Liver (tissue), 9 donors: ENCODE results near the gene CAMK2B. TPM values are rescaled to one million over a fixed set of nuclear protein-coding genes. Genes with fewer than 3 reads are reported as not detected.

Experiments used
- DNase-seq: peaks from one replicate; pipeline ENCODE4 v3.0.0-alpha.2; 2017; ENCODE audit warnings: low spot score
- H3K27ac ChIP-seq, 2 donors: one replicate each; pipeline ENCODE4 v1.7.0; 2013; ENCODE audit warnings: inconsistent platforms in 2 of 2, low read length in 2 of 2, control low read depth in 1 of 2, low read depth in 1 of 2, mild to moderate bottlenecking in 1 of 2
- H3K27me3 ChIP-seq, 4 donors: one replicate each; pipeline versions ENCODE4 v1.6.1 to v1.7.0; 2013; ENCODE audit warnings: low read length in 3 of 4, inconsistent platforms in 1 of 4, mild to moderate bottlenecking in 1 of 4, moderate library complexity in 1 of 4; ENCODE audit not compliant: control insufficient read depth in 4 of 4, insufficient read depth in 4 of 4
- H3K36me3 ChIP-seq, 4 donors: one replicate each; pipeline versions ENCODE4 v1.6.1 to v1.7.0; 2013; ENCODE audit warnings: low read length in 3 of 4, mild to moderate bottlenecking in 3 of 4, low read depth in 1 of 4, moderate library complexity in 1 of 4; ENCODE audit not compliant: control insufficient read depth in 4 of 4, insufficient read depth in 3 of 4
- H3K4me1 ChIP-seq, 4 donors: one replicate each; pipeline versions ENCODE4 v1.6.1 to v1.7.0; 2013; ENCODE audit warnings: low read length in 3 of 4, mild to moderate bottlenecking in 3 of 4, moderate library complexity in 1 of 4; ENCODE audit not compliant: control insufficient read depth in 4 of 4, insufficient read depth in 4 of 4
- H3K4me3 ChIP-seq, 3 donors: one replicate each; pipeline versions ENCODE4 v1.6.1 to v1.7.0; 2013; ENCODE audit warnings: low read length in 3 of 3, control low read depth in 1 of 3, low read depth in 1 of 3, mild to moderate bottlenecking in 1 of 3
- H3K9ac ChIP-seq, 2 donors: one replicate each; pipeline ENCODE4 v1.7.0; 2013; ENCODE audit warnings: low read length in 2 of 2, mild to moderate bottlenecking in 2 of 2, moderate library complexity in 2 of 2, control low read depth in 1 of 2, low read depth in 1 of 2
- H3K9me3 ChIP-seq, 4 donors: one replicate each; pipeline versions ENCODE4 v1.6.1 to v1.7.0; 2013; ENCODE audit warnings: low read length in 3 of 4; ENCODE audit not compliant: control insufficient read depth in 4 of 4
- EGR1 ChIP-seq, 2 donors: IDR thresholded peaks; 2 replicates each; pipeline ENCODE4 v1.6.1; 2016 to 2018; ENCODE audit warnings: antibody characterized with exemption in 2 of 2, low read depth in 2 of 2
- FOXA1 ChIP-seq: IDR thresholded peaks from 2 replicates; pipeline ENCODE4 v1.6.1; 2016; ENCODE audit warnings: antibody characterized with exemption
- FOXA2 ChIP-seq: IDR thresholded peaks from 2 replicates; pipeline ENCODE4 v1.6.1; 2016; ENCODE audit warnings: antibody characterized with exemption
- GABPA ChIP-seq, 2 donors: IDR thresholded peaks in 1 of 2; conservative IDR thresholded peaks in 1 of 2; 2 replicates each; pipeline ENCODE4 v1.6.1; 2016; ENCODE audit warnings: antibody characterized with exemption in 2 of 2, mild to moderate bottlenecking in 1 of 2, moderate library complexity in 1 of 2
- HNF4A ChIP-seq, 2 donors: conservative IDR thresholded peaks; 2 replicates each; pipeline ENCODE4 v1.6.1; 2016; ENCODE audit warnings: antibody characterized with exemption in 2 of 2, mild to moderate bottlenecking in 2 of 2
- HNF4G ChIP-seq: IDR thresholded peaks from 2 replicates; pipeline ENCODE4 v1.6.1; 2016; ENCODE audit warnings: antibody characterized with exemption
- JUND ChIP-seq, 2 donors: IDR thresholded peaks; 2 replicates each; pipeline ENCODE4 v1.6.1; 2016; ENCODE audit warnings: antibody characterized with exemption in 2 of 2
- NR2F2 ChIP-seq: IDR thresholded peaks from 2 replicates; pipeline ENCODE4 v1.6.1; 2016; ENCODE audit warnings: antibody characterized with exemption
- RAD21 ChIP-seq, 2 donors: IDR thresholded peaks; 2 replicates each; pipeline ENCODE4 v1.6.1; 2016; ENCODE audit warnings: antibody characterized with exemption in 2 of 2, mild to moderate bottlenecking in 2 of 2
- RXRA ChIP-seq, 2 donors: IDR thresholded peaks; 2 replicates each; pipeline ENCODE4 v1.6.1; 2017 to 2018; ENCODE audit warnings: antibody characterized with exemption in 2 of 2, mild to moderate bottlenecking in 1 of 2
- SP1 ChIP-seq: IDR thresholded peaks from 2 replicates; pipeline ENCODE4 v1.6.1; 2018; ENCODE audit warnings: antibody characterized with exemption, mild to moderate bottlenecking
- YY1 ChIP-seq: IDR thresholded peaks from 2 replicates; pipeline ENCODE4 v1.6.1; 2016; ENCODE audit warnings: antibody characterized with exemption, mild to moderate bottlenecking
- WGBS: extraction: QIAGEN DNeasy Blood & Tissue Kit; methylation state at CpG from one replicate; pipeline ENCODE4 v1.1.7; 2013; 5-methylcytosine and 5-hydroxymethylcytosine counted together
- polyA plus RNA-seq, 2 donors: library from polyadenylated mRNA; stranded (reverse) in 1 of 2; unstranded in 1 of 2; fragments of 200-250 nt in 1 of 2; fragments of >200 nt in 1 of 2; fragmentation: Nextera tagmentation in 1 of 2; extraction: Ambion mirVana in 1 of 2; gene quantifications; one replicate each; pipeline versions ENCODE4 v1.2.1 to v1.2.3, GENCODE V29; 2013 to 2015
- total RNA-seq, 2 donors: library from RNA; depleted of rRNA; stranded (reverse); fragments of >200 nt; gene quantifications; one replicate each; pipeline ENCODE4 v1.2.3, GENCODE V29; 2014
- TF ChIP-seq, protein P1 (sequence below): IDR thresholded peaks from 2 replicates; pipeline ENCODE4 v1.6.1; 2016; ENCODE audit warnings: antibody characterized with exemption
- TF ChIP-seq, protein P2 (sequence below): IDR thresholded peaks from 2 replicates; pipeline ENCODE4 v1.6.1; 2016; ENCODE audit warnings: antibody characterized with exemption, mild to moderate bottlenecking
- TF ChIP-seq, protein P3 (sequence below): IDR thresholded peaks from 2 replicates; pipeline ENCODE4 v1.6.1; 2016; ENCODE audit warnings: antibody characterized with exemption
- TF ChIP-seq, protein P4 (sequence below): IDR thresholded peaks from 2 replicates; pipeline ENCODE4 v1.6.1; 2016; ENCODE audit warnings: antibody characterized with exemption
- TF ChIP-seq, protein P5 (sequence below): fragments of 150-350 bp; IDR thresholded peaks from 2 replicates; pipeline ENCODE4 v1.5.1; 2017; ENCODE audit warnings: improper control_type of control experiment, low read depth, low read length; ENCODE audit not compliant: missing input control
- donor health status: healthy.
- donor health status: healthy.
- donor health status: healthy.
- donor health status: healthy.
- donor health status: healthy.

Gene CAMK2B
- total and polyA plus RNA-seq, 4 donors, result 2.1 to 3.3 (median 2.2) TPM; not detected in 1

DNA sequence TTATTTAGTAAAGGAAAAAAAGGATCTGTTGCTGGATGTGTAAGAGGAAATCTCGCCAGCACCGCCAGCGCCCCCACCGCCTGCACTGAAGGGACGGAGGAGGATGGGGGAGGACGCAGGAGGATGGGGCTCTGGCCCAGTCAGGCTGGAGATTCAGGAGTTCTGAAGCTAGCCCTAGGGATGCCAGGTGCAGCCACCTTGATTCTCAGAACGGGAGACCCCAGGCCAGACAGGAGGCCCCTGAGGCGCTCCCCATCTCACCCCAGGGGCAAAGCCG, 1.3 kb downstream of the CAMK2B start:
- no peaks in the 10 kb centered on the region for H3K36me3 ChIP-seq
- H3K27me3 ChIP-seq, result no peaks in the 10 kb centered on the region
- DNase-seq, result no peak
- 57% methylated on average over 9 of the region's 9 CpGs for WGBS
- H3K27ac ChIP-seq, result no peak overlapping the region
- no peak overlapping the region for H3K4me3 ChIP-seq
- no peak for TF ChIP-seq RXRA (IDR thresholded peaks at IDR 0.05)
- TF ChIP-seq YY1, result no peak
- TF ChIP-seq HNF4G, result no peak
- TF ChIP-seq, protein P1, sequence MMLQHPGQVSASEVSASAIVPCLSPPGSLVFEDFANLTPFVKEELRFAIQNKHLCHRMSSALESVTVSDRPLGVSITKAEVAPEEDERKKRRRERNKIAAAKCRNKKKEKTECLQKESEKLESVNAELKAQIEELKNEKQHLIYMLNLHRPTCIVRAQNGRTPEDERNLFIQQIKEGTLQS, result no peak
- TF ChIP-seq FOXA2, result no peak
- TF ChIP-seq, protein P2, sequence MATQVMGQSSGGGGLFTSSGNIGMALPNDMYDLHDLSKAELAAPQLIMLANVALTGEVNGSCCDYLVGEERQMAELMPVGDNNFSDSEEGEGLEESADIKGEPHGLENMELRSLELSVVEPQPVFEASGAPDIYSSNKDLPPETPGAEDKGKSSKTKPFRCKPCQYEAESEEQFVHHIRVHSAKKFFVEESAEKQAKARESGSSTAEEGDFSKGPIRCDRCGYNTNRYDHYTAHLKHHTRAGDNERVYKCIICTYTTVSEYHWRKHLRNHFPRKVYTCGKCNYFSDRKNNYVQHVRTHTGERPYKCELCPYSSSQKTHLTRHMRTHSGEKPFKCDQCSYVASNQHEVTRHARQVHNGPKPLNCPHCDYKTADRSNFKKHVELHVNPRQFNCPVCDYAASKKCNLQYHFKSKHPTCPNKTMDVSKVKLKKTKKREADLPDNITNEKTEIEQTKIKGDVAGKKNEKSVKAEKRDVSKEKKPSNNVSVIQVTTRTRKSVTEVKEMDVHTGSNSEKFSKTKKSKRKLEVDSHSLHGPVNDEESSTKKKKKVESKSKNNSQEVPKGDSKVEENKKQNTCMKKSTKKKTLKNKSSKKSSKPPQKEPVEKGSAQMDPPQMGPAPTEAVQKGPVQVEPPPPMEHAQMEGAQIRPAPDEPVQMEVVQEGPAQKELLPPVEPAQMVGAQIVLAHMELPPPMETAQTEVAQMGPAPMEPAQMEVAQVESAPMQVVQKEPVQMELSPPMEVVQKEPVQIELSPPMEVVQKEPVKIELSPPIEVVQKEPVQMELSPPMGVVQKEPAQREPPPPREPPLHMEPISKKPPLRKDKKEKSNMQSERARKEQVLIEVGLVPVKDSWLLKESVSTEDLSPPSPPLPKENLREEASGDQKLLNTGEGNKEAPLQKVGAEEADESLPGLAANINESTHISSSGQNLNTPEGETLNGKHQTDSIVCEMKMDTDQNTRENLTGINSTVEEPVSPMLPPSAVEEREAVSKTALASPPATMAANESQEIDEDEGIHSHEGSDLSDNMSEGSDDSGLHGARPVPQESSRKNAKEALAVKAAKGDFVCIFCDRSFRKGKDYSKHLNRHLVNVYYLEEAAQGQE, result no peak
- TF ChIP-seq RAD21 (IDR thresholded peaks at IDR 0.05), result no peak
- TF ChIP-seq, protein P3, sequence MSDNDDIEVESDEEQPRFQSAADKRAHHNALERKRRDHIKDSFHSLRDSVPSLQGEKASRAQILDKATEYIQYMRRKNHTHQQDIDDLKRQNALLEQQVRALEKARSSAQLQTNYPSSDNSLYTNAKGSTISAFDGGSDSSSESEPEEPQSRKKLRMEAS, result no peak
- no peak for TF ChIP-seq EGR1 (IDR thresholded peaks at IDR 0.05; ENCODE audit: low read depth in 2 of 2)
- TF ChIP-seq JUND (IDR thresholded peaks at IDR 0.05), result no peak
- TF ChIP-seq NR2F2, result no peak
- TF ChIP-seq SP1, result no peak
- TF ChIP-seq, protein P4, sequence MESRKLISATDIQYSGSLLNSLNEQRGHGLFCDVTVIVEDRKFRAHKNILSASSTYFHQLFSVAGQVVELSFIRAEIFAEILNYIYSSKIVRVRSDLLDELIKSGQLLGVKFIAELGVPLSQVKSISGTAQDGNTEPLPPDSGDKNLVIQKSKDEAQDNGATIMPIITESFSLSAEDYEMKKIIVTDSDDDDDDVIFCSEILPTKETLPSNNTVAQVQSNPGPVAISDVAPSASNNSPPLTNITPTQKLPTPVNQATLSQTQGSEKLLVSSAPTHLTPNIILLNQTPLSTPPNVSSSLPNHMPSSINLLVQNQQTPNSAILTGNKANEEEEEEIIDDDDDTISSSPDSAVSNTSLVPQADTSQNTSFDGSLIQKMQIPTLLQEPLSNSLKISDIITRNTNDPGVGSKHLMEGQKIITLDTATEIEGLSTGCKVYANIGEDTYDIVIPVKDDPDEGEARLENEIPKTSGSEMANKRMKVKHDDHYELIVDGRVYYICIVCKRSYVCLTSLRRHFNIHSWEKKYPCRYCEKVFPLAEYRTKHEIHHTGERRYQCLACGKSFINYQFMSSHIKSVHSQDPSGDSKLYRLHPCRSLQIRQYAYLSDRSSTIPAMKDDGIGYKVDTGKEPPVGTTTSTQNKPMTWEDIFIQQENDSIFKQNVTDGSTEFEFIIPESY, result no peak
- no peak for TF ChIP-seq FOXA1
- TF ChIP-seq GABPA (IDR thresholded peaks at IDR 0.05 in 1 of 2, conservative IDR thresholded peaks at IDR 0.05 in 1 of 2), result no peak
- no peak for TF ChIP-seq HNF4A (conservative IDR thresholded peaks at IDR 0.05)
- H3K9ac ChIP-seq, result no peak overlapping the region
- peaks cover 20 to 49% (median 41%) of the 10 kb centered on the region in 4 donors for H3K4me1 ChIP-seq
- H3K9me3 ChIP-seq, result no peaks in the 10 kb centered on the region

DNA sequence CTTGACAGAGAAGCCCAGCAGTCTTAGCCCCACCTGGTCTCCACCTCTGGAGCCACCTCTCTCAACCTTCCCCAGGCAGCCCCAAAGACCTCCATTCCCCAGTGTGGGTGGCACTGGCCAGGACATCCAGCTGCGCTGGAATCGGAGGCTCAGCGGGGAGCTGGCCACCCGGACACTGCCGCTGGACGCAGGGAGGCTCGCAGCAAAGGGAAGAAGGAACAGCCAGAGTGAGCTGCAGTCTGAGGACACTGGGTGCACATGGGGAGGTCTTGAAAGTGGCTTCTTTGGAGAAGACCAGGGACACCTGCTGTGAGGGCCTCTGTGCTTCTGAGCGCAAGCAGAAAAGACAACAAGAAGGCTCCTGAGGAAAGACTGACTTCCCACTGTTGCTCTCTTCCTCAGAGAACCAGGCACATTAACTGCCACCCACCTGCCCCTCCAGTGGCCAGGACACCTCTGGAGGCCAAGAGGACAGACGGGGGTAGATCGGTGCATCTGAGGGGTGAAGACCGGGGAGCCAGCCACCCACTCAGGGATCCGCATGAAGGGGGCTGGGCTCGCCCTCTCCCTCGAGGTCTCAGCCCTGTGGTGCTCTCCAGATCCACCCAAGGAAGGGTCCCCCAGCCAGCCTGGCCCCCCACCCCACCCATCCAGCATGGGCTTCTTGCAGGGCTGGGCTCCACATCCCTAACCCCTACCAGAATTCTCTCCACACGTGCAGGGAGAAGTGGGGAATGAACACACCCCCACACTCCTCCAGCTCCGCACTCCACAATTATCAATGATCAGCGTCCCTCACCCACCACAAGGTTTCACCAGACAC, 1.8 kb downstream of the CAMK2B start:
- H3K9me3 ChIP-seq, result no peaks in the 10 kb centered on the region
- no peak overlapping the region for H3K9ac ChIP-seq
- no peaks in the 10 kb centered on the region for H3K36me3 ChIP-seq
- peaks cover 20 to 49% (median 41%) of the 10 kb centered on the region in 4 donors for H3K4me1 ChIP-seq
- H3K4me3 ChIP-seq, result no peak overlapping the region
- 92% methylated on average over 17 of the region's 17 CpGs for WGBS
- H3K27ac ChIP-seq, result peak overlapping the region in 1 of 2 donors; percentile 83
- no peaks in the 10 kb centered on the region for H3K27me3 ChIP-seq
- DNase-seq, result no peak
- TF ChIP-seq JUND (IDR thresholded peaks at IDR 0.05), result no peak
- TF ChIP-seq, protein P3, result no peak
- no peak for TF ChIP-seq YY1
- TF ChIP-seq, protein P5, sequence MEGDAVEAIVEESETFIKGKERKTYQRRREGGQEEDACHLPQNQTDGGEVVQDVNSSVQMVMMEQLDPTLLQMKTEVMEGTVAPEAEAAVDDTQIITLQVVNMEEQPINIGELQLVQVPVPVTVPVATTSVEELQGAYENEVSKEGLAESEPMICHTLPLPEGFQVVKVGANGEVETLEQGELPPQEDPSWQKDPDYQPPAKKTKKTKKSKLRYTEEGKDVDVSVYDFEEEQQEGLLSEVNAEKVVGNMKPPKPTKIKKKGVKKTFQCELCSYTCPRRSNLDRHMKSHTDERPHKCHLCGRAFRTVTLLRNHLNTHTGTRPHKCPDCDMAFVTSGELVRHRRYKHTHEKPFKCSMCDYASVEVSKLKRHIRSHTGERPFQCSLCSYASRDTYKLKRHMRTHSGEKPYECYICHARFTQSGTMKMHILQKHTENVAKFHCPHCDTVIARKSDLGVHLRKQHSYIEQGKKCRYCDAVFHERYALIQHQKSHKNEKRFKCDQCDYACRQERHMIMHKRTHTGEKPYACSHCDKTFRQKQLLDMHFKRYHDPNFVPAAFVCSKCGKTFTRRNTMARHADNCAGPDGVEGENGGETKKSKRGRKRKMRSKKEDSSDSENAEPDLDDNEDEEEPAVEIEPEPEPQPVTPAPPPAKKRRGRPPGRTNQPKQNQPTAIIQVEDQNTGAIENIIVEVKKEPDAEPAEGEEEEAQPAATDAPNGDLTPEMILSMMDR, result no peak
- TF ChIP-seq EGR1 (IDR thresholded peaks at IDR 0.05; ENCODE audit: low read depth in 2 of 2), result no peak
- no peak for TF ChIP-seq HNF4A (conservative IDR thresholded peaks at IDR 0.05)
- no peak for TF ChIP-seq NR2F2
- TF ChIP-seq FOXA2, result no peak
- TF ChIP-seq, protein P2, result no peak
- no peak for TF ChIP-seq GABPA (IDR thresholded peaks at IDR 0.05 in 1 of 2, conservative IDR thresholded peaks at IDR 0.05 in 1 of 2)
- no peak for TF ChIP-seq RAD21 (IDR thresholded peaks at IDR 0.05)
- no peak for TF ChIP-seq FOXA1
